Astrocyte of the spinal cord (primary cell): ENCODE data around the gene SLC35F1.

Experiments
- DNase-seq: peaks from one replicate; pipeline ENCODE4 v3.0.0; 2011; ENCODE audit warnings: low read depth, low spot score
- H3K4me3 ChIP-seq: 2 replicates; pipeline ENCODE4 v1.5.1; 2011; ENCODE audit warnings: low read depth, mild to moderate bottlenecking, low read length, moderate library complexity
- CTCF ChIP-seq: IDR thresholded peaks from 2 replicates; pipeline ENCODE4 v1.5.1; 2012; ENCODE audit warnings: low read depth, mild to moderate bottlenecking, low read length, inconsistent platforms
- in situ Hi-C: cut with HindIII; loops from 2 replicates; pipeline ENCODE4 v1.10.0; 2017; ENCODE audit warnings: low sequenced_read_pairs

Gene SLC35F1

GRCh38 chr6:118325220-118325860, 418.3 kb downstream of the SLC35F1 start:
- DNase-seq, result peak; percentile 33
- in situ Hi-C loops, result no loop called here
- no peak for TF ChIP-seq CTCF
- H3K4me3 ChIP-seq, result no peak overlapping the region

GRCh38 chr6:118326712-118327111, 419.6 kb downstream of the SLC35F1 start:
- TF ChIP-seq CTCF, result no peak
- in situ Hi-C loops, result no loop called here
- no peak overlapping the region for H3K4me3 ChIP-seq
- DNase-seq, result no peak

GRCh38 chr6:118327237-118327636, 420.2 kb downstream of the SLC35F1 start:
- no peak overlapping the region for H3K4me3 ChIP-seq
- TF ChIP-seq CTCF, result no peak
- no peak for DNase-seq
- in situ Hi-C loops, result no loop called here

GRCh38 chr6:118333772-118334171, 426.7 kb downstream of the SLC35F1 start:
- DNase-seq, result no peak
- in situ Hi-C loops, result no loop called here
- no peak overlapping the region for H3K4me3 ChIP-seq
- TF ChIP-seq CTCF, result no peak

- in situ Hi-C loops, result no loop called here
- DNase-seq, result no peak
- H3K4me3 ChIP-seq, result no peak overlapping the region
- TF ChIP-seq CTCF, result no peak
Measured at GRCh38 chr6:118334634-118335033, 427.6 kb downstream of the SLC35F1 start.

- no peak for DNase-seq
- no peak overlapping the region for H3K4me3 ChIP-seq
- TF ChIP-seq CTCF, result no peak
- in situ Hi-C loops, result no loop called here
Measured at GRCh38 chr6:118335325-118335816, 428.3 kb downstream of the SLC35F1 start.
